Esophagus squamous epithelium (tissue), 4 donors: ENCODE results near the gene DSCAML1.

ENCODE experiments used
- POLR2A ChIP-seq, 4 donors: fragments of 450-650 bp; IDR thresholded peaks; one replicate each; pipeline ENCODE4 v1.6.1; 2017; ENCODE audit warnings: antibody characterized with exemption in 4 of 4, mild to moderate bottlenecking in 4 of 4, moderate library complexity in 3 of 4
- TF ChIP-seq, protein P1 (sequence below), 6 experiments: fragments of 450-650 bp in 4 of 6; fragments of 200-600 bp in 2 of 6; sonication (generic) in 2 of 6; IDR thresholded peaks; one replicate each; pipeline ENCODE4 v1.5.1; 2016 to 2019; ENCODE audit warnings: antibody characterized with exemption in 6 of 6, mild to moderate bottlenecking in 4 of 6, moderate library complexity in 4 of 6

DNA sequence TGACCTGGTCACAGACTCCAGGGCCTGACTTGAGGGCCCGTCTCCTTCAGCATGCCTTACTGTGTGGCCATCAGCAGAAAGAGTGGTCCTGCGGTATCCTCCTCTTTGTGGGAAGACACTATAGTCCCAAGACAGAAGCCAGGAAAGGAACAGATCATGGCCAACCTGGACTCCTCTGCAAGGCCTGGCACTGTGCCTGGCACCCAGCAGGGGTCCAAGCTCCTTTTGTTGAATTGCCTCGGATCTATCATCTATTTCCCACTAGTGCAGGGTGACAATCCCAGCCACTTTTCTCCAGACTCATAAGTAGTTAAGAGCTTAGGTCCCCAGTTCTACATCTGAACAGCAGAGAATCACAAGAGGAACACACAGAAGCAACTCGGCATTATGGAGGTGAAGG is 27.0 kb downstream of the DSCAML1 start:
- TF ChIP-seq, protein P1, sequence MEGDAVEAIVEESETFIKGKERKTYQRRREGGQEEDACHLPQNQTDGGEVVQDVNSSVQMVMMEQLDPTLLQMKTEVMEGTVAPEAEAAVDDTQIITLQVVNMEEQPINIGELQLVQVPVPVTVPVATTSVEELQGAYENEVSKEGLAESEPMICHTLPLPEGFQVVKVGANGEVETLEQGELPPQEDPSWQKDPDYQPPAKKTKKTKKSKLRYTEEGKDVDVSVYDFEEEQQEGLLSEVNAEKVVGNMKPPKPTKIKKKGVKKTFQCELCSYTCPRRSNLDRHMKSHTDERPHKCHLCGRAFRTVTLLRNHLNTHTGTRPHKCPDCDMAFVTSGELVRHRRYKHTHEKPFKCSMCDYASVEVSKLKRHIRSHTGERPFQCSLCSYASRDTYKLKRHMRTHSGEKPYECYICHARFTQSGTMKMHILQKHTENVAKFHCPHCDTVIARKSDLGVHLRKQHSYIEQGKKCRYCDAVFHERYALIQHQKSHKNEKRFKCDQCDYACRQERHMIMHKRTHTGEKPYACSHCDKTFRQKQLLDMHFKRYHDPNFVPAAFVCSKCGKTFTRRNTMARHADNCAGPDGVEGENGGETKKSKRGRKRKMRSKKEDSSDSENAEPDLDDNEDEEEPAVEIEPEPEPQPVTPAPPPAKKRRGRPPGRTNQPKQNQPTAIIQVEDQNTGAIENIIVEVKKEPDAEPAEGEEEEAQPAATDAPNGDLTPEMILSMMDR (IDR thresholded peaks at IDR 0.05), result no peak
- TF ChIP-seq POLR2A (IDR thresholded peaks at IDR 0.05), result no peak
